ENCODE data around the gene SLC7A5. TPM values are rescaled to one million over a fixed set of nuclear protein-coding genes. Genes with fewer than 3 reads are reported as not detected.

Gene SLC7A5
- total and polyA plus RNA-seq, 2 of the 4 experiments (the other 2 are of a cell fraction): 11.3 to 101 TPM

DNA sequence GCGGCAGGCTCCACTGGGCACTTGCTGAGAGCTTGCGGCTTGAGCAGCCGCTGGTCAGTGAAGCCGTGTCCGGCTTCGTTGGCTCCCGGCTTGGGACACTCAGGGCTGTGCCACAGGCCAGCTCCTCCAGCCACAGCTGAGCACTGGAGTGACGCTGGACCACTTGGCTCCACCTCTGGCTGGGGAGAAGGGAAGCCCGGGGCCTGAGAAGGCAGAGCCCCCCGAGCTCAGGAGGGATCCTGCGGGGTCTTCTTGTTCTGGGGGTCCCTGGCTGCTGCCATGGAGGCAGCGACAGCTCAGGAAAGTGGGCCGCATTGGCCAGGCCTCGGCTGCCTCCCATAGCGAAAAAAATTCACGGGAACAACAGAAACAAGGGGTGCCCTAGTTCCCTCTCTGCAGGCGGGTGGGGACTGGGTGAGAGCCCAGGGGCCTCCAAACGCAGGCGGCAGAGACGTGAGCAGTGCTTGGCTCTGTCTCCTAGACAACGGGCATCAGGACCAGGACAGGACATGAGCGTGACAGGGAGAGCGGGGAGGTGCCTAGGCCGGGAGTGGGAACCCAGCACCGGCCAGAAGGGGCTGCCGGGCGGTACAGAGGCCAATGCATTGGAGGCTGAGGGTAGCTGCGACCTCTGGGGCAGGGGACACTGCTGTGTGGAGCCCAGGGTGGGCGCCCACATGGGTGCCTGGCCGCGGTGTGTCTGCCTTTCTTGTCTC lies 37.7 kb downstream of the SLC7A5 start:
- peaks cover 62% of the 10 kb centered on the region for H3K36me3 ChIP-seq (ENCODE audit: control insufficient read depth, insufficient read depth, low read length)
- ChIA-PET CTCF (no interaction called here), POLR2A (ENCODE audit: unreplicated experiment) (no interaction called here)
- DNase-seq (no peak), ATAC-seq (ENCODE audit: low read depth) (no peak)
- no peak overlapping the region for H3K27ac ChIP-seq (ENCODE audit: insufficient read depth, low read length)
- whole genome bisulfite sequencing, 2 experiments (ENCODE audit: extremely low coverage in 2 of 2, insufficient read length in 1 of 2): 92% methylated on average over 16 of the region's 31 CpGs; no CpG with 5 or more reads in 1 of the 2 experiments
- no peak overlapping the region for H4K91ac ChIP-seq (ENCODE audit: insufficient read depth, low read depth, low read length)
- no peak overlapping the region for H3K4me2 ChIP-seq (ENCODE audit: low read depth, low read length)
- no peak overlapping the region for H2AFZ ChIP-seq (replicated peaks; ENCODE audit: low read length, poor library complexity)
- peaks cover 6% of the 10 kb centered on the region; the same call in 1 of the 2 replicates for H3K4me1 ChIP-seq (ENCODE audit: control insufficient read depth, insufficient read depth, low read length)
- peaks cover 36% of the 10 kb centered on the region for H4K20me1 ChIP-seq (ENCODE audit: insufficient read depth, low read length)
- no peak overlapping the region for H4K5ac ChIP-seq (ENCODE audit: low read depth, low read length)
- H2AK5ac ChIP-seq (ENCODE audit: low read depth, low read length): no peak overlapping the region
- BruUV-seq (replicated peaks): no TSS peak
- H3K18ac ChIP-seq (ENCODE audit: low read depth, low read length): no peak overlapping the region
- TF ChIP-seq NFE2L2 (IDR thresholded peaks at IDR 0.05; ENCODE audit: low read depth, low read length) (no peak), MAFK (IDR thresholded peaks at IDR 0.05; ENCODE audit: low read depth, low read length) (no peak), MXI1 (IDR thresholded peaks at IDR 0.05; ENCODE audit: borderline replicate concordance, low read depth, low read length) (no peak), CHD1 (IDR thresholded peaks at IDR 0.05; ENCODE audit: low read depth, low read length) (no peak), RFX5 (IDR thresholded peaks at IDR 0.05; ENCODE audit: low read depth, low read length) (no peak), RCOR1 (IDR thresholded peaks at IDR 0.05; ENCODE audit: insufficient replicate concordance, low read length) (no peak), CEBPB (IDR thresholded peaks at IDR 0.05; ENCODE audit: low read depth, low read length) (no peak), MAZ (IDR thresholded peaks at IDR 0.05; ENCODE audit: borderline replicate concordance, low read depth, low read length) (no peak), FOS (IDR thresholded peaks at IDR 0.05; ENCODE audit: low read depth, low read length) (no peak), POLR2A (IDR thresholded peaks at IDR 0.05; ENCODE audit: low read depth, low read length) (no peak), SMC3 (IDR thresholded peaks at IDR 0.05; ENCODE audit: low read depth, low read length) (no peak), RAD21 (IDR thresholded peaks at IDR 0.05; ENCODE audit: low read length) (no peak), BHLHE40 (IDR thresholded peaks at IDR 0.05; ENCODE audit: low read depth, low read length) (no peak)
- TF ChIP-seq, protein P1, sequence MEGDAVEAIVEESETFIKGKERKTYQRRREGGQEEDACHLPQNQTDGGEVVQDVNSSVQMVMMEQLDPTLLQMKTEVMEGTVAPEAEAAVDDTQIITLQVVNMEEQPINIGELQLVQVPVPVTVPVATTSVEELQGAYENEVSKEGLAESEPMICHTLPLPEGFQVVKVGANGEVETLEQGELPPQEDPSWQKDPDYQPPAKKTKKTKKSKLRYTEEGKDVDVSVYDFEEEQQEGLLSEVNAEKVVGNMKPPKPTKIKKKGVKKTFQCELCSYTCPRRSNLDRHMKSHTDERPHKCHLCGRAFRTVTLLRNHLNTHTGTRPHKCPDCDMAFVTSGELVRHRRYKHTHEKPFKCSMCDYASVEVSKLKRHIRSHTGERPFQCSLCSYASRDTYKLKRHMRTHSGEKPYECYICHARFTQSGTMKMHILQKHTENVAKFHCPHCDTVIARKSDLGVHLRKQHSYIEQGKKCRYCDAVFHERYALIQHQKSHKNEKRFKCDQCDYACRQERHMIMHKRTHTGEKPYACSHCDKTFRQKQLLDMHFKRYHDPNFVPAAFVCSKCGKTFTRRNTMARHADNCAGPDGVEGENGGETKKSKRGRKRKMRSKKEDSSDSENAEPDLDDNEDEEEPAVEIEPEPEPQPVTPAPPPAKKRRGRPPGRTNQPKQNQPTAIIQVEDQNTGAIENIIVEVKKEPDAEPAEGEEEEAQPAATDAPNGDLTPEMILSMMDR (conservative IDR thresholded peaks at IDR 0.05; ENCODE audit: low read depth, low read length): no peak
- TF ChIP-seq, protein P2, sequence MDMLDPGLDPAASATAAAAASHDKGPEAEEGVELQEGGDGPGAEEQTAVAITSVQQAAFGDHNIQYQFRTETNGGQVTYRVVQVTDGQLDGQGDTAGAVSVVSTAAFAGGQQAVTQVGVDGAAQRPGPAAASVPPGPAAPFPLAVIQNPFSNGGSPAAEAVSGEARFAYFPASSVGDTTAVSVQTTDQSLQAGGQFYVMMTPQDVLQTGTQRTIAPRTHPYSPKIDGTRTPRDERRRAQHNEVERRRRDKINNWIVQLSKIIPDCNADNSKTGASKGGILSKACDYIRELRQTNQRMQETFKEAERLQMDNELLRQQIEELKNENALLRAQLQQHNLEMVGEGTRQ (IDR thresholded peaks at IDR 0.05; ENCODE audit: low read depth, low read length): no peak
- TF ChIP-seq, protein P3, sequence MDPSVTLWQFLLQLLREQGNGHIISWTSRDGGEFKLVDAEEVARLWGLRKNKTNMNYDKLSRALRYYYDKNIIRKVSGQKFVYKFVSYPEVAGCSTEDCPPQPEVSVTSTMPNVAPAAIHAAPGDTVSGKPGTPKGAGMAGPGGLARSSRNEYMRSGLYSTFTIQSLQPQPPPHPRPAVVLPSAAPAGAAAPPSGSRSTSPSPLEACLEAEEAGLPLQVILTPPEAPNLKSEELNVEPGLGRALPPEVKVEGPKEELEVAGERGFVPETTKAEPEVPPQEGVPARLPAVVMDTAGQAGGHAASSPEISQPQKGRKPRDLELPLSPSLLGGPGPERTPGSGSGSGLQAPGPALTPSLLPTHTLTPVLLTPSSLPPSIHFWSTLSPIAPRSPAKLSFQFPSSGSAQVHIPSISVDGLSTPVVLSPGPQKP (IDR thresholded peaks at IDR 0.05; ENCODE audit: borderline replicate concordance, low read depth, low read length): no peak
- H2BK15ac ChIP-seq (ENCODE audit: low read depth, low read length): no peak overlapping the region
- intact Hi-C loops (cut with micrococcal nuclease) (no loop called here), dilution Hi-C loops (cut with HindIII; ENCODE audit: low sequenced_read_pairs, unreplicated experiment) (no loop called here), in situ Hi-C loops (cut with MboI; ENCODE audit: low sequenced_read_pairs) (no loop called here)
- H3K4me3 ChIP-seq (ENCODE audit: insufficient read depth, low read depth, low read length): no peak overlapping the region
- no peak overlapping the region for H2BK120ac ChIP-seq (ENCODE audit: low read depth, low read length)
- no peak overlapping the region for H3K9ac ChIP-seq (ENCODE audit: low read depth, low read length)
- H3K9me3 ChIP-seq (ENCODE audit: control insufficient read depth, insufficient read depth, low read length): no peaks in the 10 kb centered on the region
- no peak overlapping the region for H2BK5ac ChIP-seq (ENCODE audit: low read depth, low read length, poor library complexity, severe bottlenecking)
- H3K79me1 ChIP-seq (ENCODE audit: low read depth in 1 of 2, low read length in 2 of 2): peaks cover 0 to 13% of the 10 kb centered on the region in 2 experiments; a peak in 1 of 4 replicates
- no peak overlapping the region for H2BK20ac ChIP-seq (ENCODE audit: low read depth, low read length)
- no peak overlapping the region for H3K56ac ChIP-seq (ENCODE audit: extremely low read depth, insufficient read depth, low read length)
- H4K8ac ChIP-seq (ENCODE audit: low read depth in 2 of 2, low read length in 2 of 2): no peak overlapping the region
- H3K23ac ChIP-seq (ENCODE audit: low read depth, low read length): no peak overlapping the region
- H3K9me1 ChIP-seq (ENCODE audit: insufficient read depth, low read length): no peaks in the 10 kb centered on the region
- H3K27me3 ChIP-seq (ENCODE audit: control insufficient read depth, insufficient read depth, low read length): no peaks in the 10 kb centered on the region
- no peak overlapping the region for H2AK9ac ChIP-seq (replicated peaks; ENCODE audit: low read depth, low read length, poor library complexity)
- no peak overlapping the region for H3K4ac ChIP-seq (ENCODE audit: low read depth, low read length)
- H3K14ac ChIP-seq (replicated peaks; ENCODE audit: low read depth, low read length): no peak overlapping the region
